Left renal pelvis (tissue), 4 donors: ENCODE data around the gene QRICH1. TPM values are rescaled to one million over a fixed set of nuclear protein-coding genes. Genes with fewer than 3 reads are reported as not detected.
"Not testable (repeated sequence)": the region's sequence is repeated elsewhere in the genome, so short reads cannot be mapped to it uniquely, and the experiment has no call there.

Experiments used
- DNase-seq, 4 donors: peaks; one replicate each; pipeline ENCODE4 v3.0.0-alpha.2; 2013; ENCODE audit warnings: low read depth in 4 of 4, low spot score in 3 of 4
- polyA plus RNA-seq, 4 donors: library from polyadenylated mRNA; unstranded; fragments of 120-200 nt; gene quantifications; one replicate each; pipeline ENCODE4 v1.2.1, GENCODE V29; 2013; ENCODE audit not compliant: insufficient read length in 4 of 4

QRICH1 gene
- polyA plus RNA-seq, 4 donors = 68.9 to 85.1 (median 82.4) TPM

- DNase-seq = no peak
Observed at GRCh38 chr3:49020330-49021212, 73.3 kb downstream of the QRICH1 start.

GRCh38 chr3:49019941-49020329, 73.9 kb downstream of the QRICH1 start:
- no peak for DNase-seq

- no peak for DNase-seq
Observed at GRCh38 chr3:49018707-49019006, 75.2 kb downstream of the QRICH1 start.

- DNase-seq = no peak
Observed at GRCh38 chr3:49017971-49018706, 75.7 kb downstream of the QRICH1 start, which contains the start of gene DALRD3. Gene DALRD3 (minus strand): TSS chr3:49018580. CDS start chr3:49018564, 16 bp downstream.

- DNase-seq = no peak
Observed at GRCh38 chr3:49017229-49017970, 76.5 kb downstream of the QRICH1 start.

- DNase-seq = no peak
Observed at GRCh38 chr3:49016414-49017228, 77.2 kb downstream of the QRICH1 start.

GRCh38 chr3:49015765-49016164, 78.1 kb downstream of the QRICH1 start:
- no peak for DNase-seq

- DNase-seq = no peak
Observed at GRCh38 chr3:49015072-49015471, 78.8 kb downstream of the QRICH1 start.

GRCh38 chr3:49013738-49014660, 79.9 kb downstream of the QRICH1 start:
- DNase-seq = no peak

- DNase-seq = no peak
Observed at GRCh38 chr3:49013113-49013737, 80.6 kb downstream of the QRICH1 start.

- DNase-seq = no peak
Observed at GRCh38 chr3:49012441-49013017, 81.3 kb downstream of the QRICH1 start.

GRCh38 chr3:49009396-49009795, 84.5 kb downstream of the QRICH1 start:
- no peak for DNase-seq

- not testable (repeated sequence) for DNase-seq
Observed at GRCh38 chr3:49008627-49009026, 85.2 kb downstream of the QRICH1 start.

GRCh38 chr3:49007771-49008528, 85.9 kb downstream of the QRICH1 start:
- peak in 1 of 4 donors; percentile 63 for DNase-seq

- peak; percentile 87 to 94 (median 92) for DNase-seq
Observed at GRCh38 chr3:49007068-49007770, 86.7 kb downstream of the QRICH1 start, which contains the start of gene WDR6. Gene WDR6 (plus strand): TSS chr3:49007391. CDS start chr3:49007432, 41 bp downstream.

- DNase-seq = no peak
Observed at GRCh38 chr3:49006408-49007067, 87.3 kb downstream of the QRICH1 start.
